Ishikawa (cell line): ENCODE results near the gene DOLPP1.

Experiments used
- CEBPB ChIP-seq: IDR thresholded peaks from 2 replicates; pipeline ENCODE4 v1.6.1; 2012
- CREB1 ChIP-seq: IDR thresholded peaks from 2 replicates; pipeline ENCODE4 v1.6.1; 2012; ENCODE audit warnings: low read depth
- EP300 ChIP-seq: IDR thresholded peaks from 2 replicates; pipeline ENCODE4 v1.6.1; 2012; ENCODE audit warnings: borderline replicate concordance
- FOXM1 ChIP-seq: IDR thresholded peaks from 2 replicates; pipeline ENCODE4 v1.6.1; 2012; ENCODE audit warnings: low read depth, borderline replicate concordance
- MAX ChIP-seq: IDR thresholded peaks from 2 replicates; pipeline ENCODE4 v1.6.1; 2012
- RAD21 ChIP-seq: IDR thresholded peaks from 2 replicates; pipeline ENCODE4 v1.6.1; 2012; ENCODE audit warnings: low read depth
- REST ChIP-seq: IDR thresholded peaks from 2 replicates; pipeline ENCODE4 v1.6.1; 2012; ENCODE audit warnings: low read depth, mild to moderate bottlenecking
- TAF1 ChIP-seq: IDR thresholded peaks from 2 replicates; pipeline ENCODE4 v1.6.1; 2012; ENCODE audit warnings: low read depth, mild to moderate bottlenecking
- TCF12 ChIP-seq: IDR thresholded peaks from 2 replicates; pipeline ENCODE4 v1.6.1; 2012; ENCODE audit warnings: low read depth
- YY1 ChIP-seq: IDR thresholded peaks from 2 replicates; pipeline ENCODE4 v1.6.1; 2012; ENCODE audit warnings: low read depth
- ZBTB7A ChIP-seq: IDR thresholded peaks from 2 replicates; pipeline ENCODE4 v1.6.1; 2012; ENCODE audit warnings: low read depth
- TF ChIP-seq, protein P1 (sequence below): IDR thresholded peaks from 2 replicates; pipeline ENCODE4 v1.6.1; 2012

DNA sequence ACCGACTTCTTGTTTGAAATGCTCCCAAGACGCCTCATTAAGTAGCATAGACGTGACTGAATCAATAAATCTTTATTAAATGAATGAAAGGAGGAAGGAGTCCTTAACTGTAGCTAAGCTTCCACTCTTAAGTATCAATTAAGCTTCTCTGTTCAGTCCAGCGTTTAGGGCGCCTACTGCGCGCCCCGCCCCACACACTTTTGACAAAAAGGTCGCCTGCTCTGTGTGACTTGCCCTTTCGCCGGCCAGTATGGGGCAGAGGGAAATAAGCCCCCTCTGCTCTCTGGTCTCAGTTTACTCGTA lies 662 bp upstream of the DOLPP1 start:
- TF ChIP-seq EP300, result no peak
- no peak for TF ChIP-seq REST
- TF ChIP-seq YY1, result no peak
- TF ChIP-seq MAX, result no peak
- TF ChIP-seq, protein P1, sequence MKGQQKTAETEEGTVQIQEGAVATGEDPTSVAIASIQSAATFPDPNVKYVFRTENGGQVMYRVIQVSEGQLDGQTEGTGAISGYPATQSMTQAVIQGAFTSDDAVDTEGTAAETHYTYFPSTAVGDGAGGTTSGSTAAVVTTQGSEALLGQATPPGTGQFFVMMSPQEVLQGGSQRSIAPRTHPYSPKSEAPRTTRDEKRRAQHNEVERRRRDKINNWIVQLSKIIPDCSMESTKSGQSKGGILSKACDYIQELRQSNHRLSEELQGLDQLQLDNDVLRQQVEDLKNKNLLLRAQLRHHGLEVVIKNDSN, result no peak
- TF ChIP-seq FOXM1, result no peak
- no peak for TF ChIP-seq CEBPB
- TF ChIP-seq TAF1, result no peak
- no peak for TF ChIP-seq TCF12
- TF ChIP-seq RAD21, result no peak
- TF ChIP-seq CREB1, result no peak
- TF ChIP-seq ZBTB7A, result no peak
